T-helper 17 cell (primary cell): ENCODE measurements around the gene BDH2. TPM values are rescaled to one million over a fixed set of nuclear protein-coding genes. Genes with fewer than 3 reads are reported as not detected.
A peak's percentile ranks its signal among the peaks of the same experiment; 100 is the strongest.

ENCODE experiments used
- ATAC-seq: fragments of 150-1000 bp; cut with Tn5 transposase; 2 replicates; pipeline ENCODE4 v1.10.0; 2021; ENCODE audit warnings: mild to moderate bottlenecking, moderate library complexity
- DNase-seq, 3 donors: peaks; one replicate each; pipeline versions ENCODE4 v3.0.0 to v3.0.0-alpha.2; 2020 to 2021
- H3K9me3 ChIP-seq: one replicate; pipeline ENCODE4 v1.7.0; 2013; ENCODE audit warnings: low read length, mild to moderate bottlenecking; ENCODE audit not compliant: control insufficient read depth, poor library complexity, severe bottlenecking
- H3K27ac Mint-ChIP-seq: one replicate; pipeline ENCODE4 v1.8.0; 2022; ENCODE audit warnings: mild to moderate bottlenecking, moderate library complexity, mixed read lengths
- H3K27me3 Mint-ChIP-seq: one replicate; pipeline ENCODE4 v1.8.0; 2022; ENCODE audit warnings: mixed read lengths
- H3K36me3 Mint-ChIP-seq: one replicate; pipeline ENCODE4 v1.8.0; 2022; ENCODE audit warnings: low read depth, mixed read lengths
- H3K4me1 Mint-ChIP-seq: one replicate; pipeline ENCODE4 v1.8.0; 2022; ENCODE audit warnings: mild to moderate bottlenecking, mixed read lengths
- H3K4me3 Mint-ChIP-seq: one replicate; pipeline ENCODE4 v1.8.0; 2022; ENCODE audit warnings: mild to moderate bottlenecking, moderate library complexity, mixed read lengths
- total RNA-seq, 4 donors: library from RNA in 2 of 4; stranded (reverse) in 2 of 4; gene quantifications; one replicate each; pipeline ENCODE4 v1.2.3 and lab custom pipeline; 2022 to 2026

BDH2 gene
- total RNA-seq, 2 donors from 2014 or later, result 8.6 to 11.2 TPM

GRCh38 chr4:103075435-103075893, 24.2 kb downstream of the BDH2 start:
- Mint-ChIP-seq H3K4me1 (peaks cover 29% of the 10 kb centered on the region), H3K36me3 (peaks cover 4% of the 10 kb centered on the region), H3K27me3 (no peaks in the 10 kb centered on the region), H3K4me3 (peak overlapping the region; percentile 95), H3K27ac (peak overlapping the region; percentile 98)
- ATAC-seq (no peak), DNase-seq (no peak)
- H3K9me3 ChIP-seq, result no peaks in the 10 kb centered on the region

GRCh38 chr4:103074744-103075434, 24.7 kb downstream of the BDH2 start:
- H3K4me3 Mint-ChIP-seq, result peak overlapping the region; percentile 95
- peak overlapping the region; percentile 98 for H3K27ac Mint-ChIP-seq
- peaks cover 4% of the 10 kb centered on the region for H3K36me3 Mint-ChIP-seq
- no peaks in the 10 kb centered on the region for H3K27me3 Mint-ChIP-seq
- DNase-seq, result no peak
- no peak for ATAC-seq
- H3K4me1 Mint-ChIP-seq, result peaks cover 29% of the 10 kb centered on the region
- H3K9me3 ChIP-seq, result no peaks in the 10 kb centered on the region

GRCh38 chr4:103073792-103074438, 25.7 kb downstream of the BDH2 start:
- Mint-ChIP-seq H3K27me3 (no peaks in the 10 kb centered on the region), H3K27ac (peak overlapping the region; percentile 98), H3K4me3 (no peak overlapping the region), H3K4me1 (peaks cover 29% of the 10 kb centered on the region), H3K36me3 (peaks cover 4% of the 10 kb centered on the region)
- H3K9me3 ChIP-seq, result no peaks in the 10 kb centered on the region
- DNase-seq (no peak), ATAC-seq (no peak)

- DNase-seq (no peak), ATAC-seq (no peak)
- Mint-ChIP-seq H3K36me3 (peaks cover 5% of the 10 kb centered on the region), H3K4me3 (no peak overlapping the region), H3K27ac (no peak overlapping the region), H3K4me1 (peaks cover 7% of the 10 kb centered on the region), H3K27me3 (no peaks in the 10 kb centered on the region)
- no peaks in the 10 kb centered on the region for H3K9me3 ChIP-seq
Observed at GRCh38 chr4:103067841-103068547, 31.6 kb downstream of the BDH2 start.

- Mint-ChIP-seq H3K4me1 (peaks cover 4% of the 10 kb centered on the region), H3K4me3 (no peak overlapping the region), H3K27me3 (no peaks in the 10 kb centered on the region), H3K27ac (peak overlapping the region; percentile 32), H3K36me3 (peaks cover 7% of the 10 kb centered on the region)
- ATAC-seq (no peak), DNase-seq (no peak)
- no peaks in the 10 kb centered on the region for H3K9me3 ChIP-seq
Observed at GRCh38 chr4:103060453-103061148, 39.0 kb downstream of the BDH2 start.

GRCh38 chr4:103054030-103054429, 45.6 kb downstream of the BDH2 start:
- DNase-seq (no peak), ATAC-seq (no peak)
- H3K27me3 Mint-ChIP-seq, result no peaks in the 10 kb centered on the region
- peaks cover 5% of the 10 kb centered on the region for H3K4me1 Mint-ChIP-seq
- no peaks in the 10 kb centered on the region for H3K9me3 ChIP-seq
- H3K27ac Mint-ChIP-seq, result no peak overlapping the region
- no peaks in the 10 kb centered on the region for H3K36me3 Mint-ChIP-seq
- H3K4me3 Mint-ChIP-seq, result no peak overlapping the region

GRCh38 chr4:103052779-103053178, 46.9 kb downstream of the BDH2 start:
- DNase-seq (no peak), ATAC-seq (no peak)
- Mint-ChIP-seq H3K27ac (no peak overlapping the region), H3K4me3 (no peak overlapping the region), H3K27me3 (no peaks in the 10 kb centered on the region), H3K36me3 (no peaks in the 10 kb centered on the region), H3K4me1 (peaks cover 5% of the 10 kb centered on the region)
- H3K9me3 ChIP-seq, result no peaks in the 10 kb centered on the region

GRCh38 chr4:103052145-103052544, 47.5 kb downstream of the BDH2 start:
- Mint-ChIP-seq H3K36me3 (no peaks in the 10 kb centered on the region), H3K4me1 (peaks cover 5% of the 10 kb centered on the region), H3K27ac (no peak overlapping the region), H3K4me3 (no peak overlapping the region), H3K27me3 (no peaks in the 10 kb centered on the region)
- DNase-seq (no peak), ATAC-seq (no peak)
- no peaks in the 10 kb centered on the region for H3K9me3 ChIP-seq

- no peak overlapping the region for H3K4me3 Mint-ChIP-seq
- no peaks in the 10 kb centered on the region for H3K9me3 ChIP-seq
- ATAC-seq (no peak), DNase-seq (no peak)
- peaks cover 5% of the 10 kb centered on the region for H3K4me1 Mint-ChIP-seq
- peak overlapping the region; percentile 90 for H3K27ac Mint-ChIP-seq
- H3K27me3 Mint-ChIP-seq, result no peaks in the 10 kb centered on the region
- H3K36me3 Mint-ChIP-seq, result no peaks in the 10 kb centered on the region
Observed at GRCh38 chr4:103050736-103051436, 48.7 kb downstream of the BDH2 start.

- no peaks in the 10 kb centered on the region for H3K27me3 Mint-ChIP-seq
- H3K9me3 ChIP-seq, result no peaks in the 10 kb centered on the region
- no peak overlapping the region for H3K4me3 Mint-ChIP-seq
- H3K4me1 Mint-ChIP-seq, result peaks cover 5% of the 10 kb centered on the region
- no peak overlapping the region for H3K27ac Mint-ChIP-seq
- H3K36me3 Mint-ChIP-seq, result peaks cover 2% of the 10 kb centered on the region
- DNase-seq, result peak; percentile 9 to 21 (median 13)
- peak; percentile 97 for ATAC-seq
Observed at GRCh38 chr4:103046416-103047290, 53.0 kb downstream of the BDH2 start.

GRCh38 chr4:103044183-103044582, 55.5 kb downstream of the BDH2 start:
- Mint-ChIP-seq H3K4me3 (no peak overlapping the region), H3K27me3 (no peaks in the 10 kb centered on the region), H3K27ac (no peak overlapping the region), H3K36me3 (peaks cover 2% of the 10 kb centered on the region), H3K4me1 (peaks cover 4% of the 10 kb centered on the region)
- DNase-seq, result no peak
- ATAC-seq, result no peak
- no peaks in the 10 kb centered on the region for H3K9me3 ChIP-seq

- ATAC-seq (no peak), DNase-seq (no peak)
- no peak overlapping the region for H3K27ac Mint-ChIP-seq
- H3K4me3 Mint-ChIP-seq, result peak overlapping the region; percentile 49
- peaks cover 7% of the 10 kb centered on the region for H3K36me3 Mint-ChIP-seq
- peaks cover 8% of the 10 kb centered on the region for H3K4me1 Mint-ChIP-seq
- no peaks in the 10 kb centered on the region for H3K9me3 ChIP-seq
- no peaks in the 10 kb centered on the region for H3K27me3 Mint-ChIP-seq
Observed at GRCh38 chr4:103036169-103036568, 63.5 kb downstream of the BDH2 start.
